H1 (cell line): ENCODE measurements around the gene CCDC185. TPM values are rescaled to one million over a fixed set of nuclear protein-coding genes. Genes with fewer than 3 reads are reported as not detected.

ENCODE experiments used
- CTCF ChIA-PET: fragments of 300-600 bp; sonication (Branson Sonifier 250); formaldehyde crosslinking; loops from one replicate; lab custom pipeline; 2021; ENCODE audit not compliant: partially characterized antibody; lab: Charles Lee
- POLR2A ChIA-PET: fragments of 300-600 bp; sonication (Branson Sonifier 250); formaldehyde crosslinking; loops from one replicate; lab custom pipeline; 2021; ENCODE audit warnings: inconsistent platforms; ENCODE audit not compliant: partially characterized antibody; lab: Charles Lee
- DNase-seq, 2 experiments: peaks; one replicate each; pipeline versions ENCODE4 v3.0.0 to v3.0.0-alpha.2; 2010 to 2022; ENCODE audit warnings: low spot score in 2 of 2, low read depth in 1 of 2, mixed read lengths in 1 of 2
- FAIRE-seq: peaks from 2 replicates; lab custom pipeline; 2011; peaks lifted over from hg19 to GRCh38; lab: Jason Lieb, UNC
- H2AFZ ChIP-seq: 2 replicates; pipeline ENCODE4 v1.8.1; 2012; ENCODE audit warnings: low read length, inconsistent platforms
- H2AK5ac ChIP-seq: 2 replicates; pipeline ENCODE4 v1.6.1; 2013; ENCODE audit warnings: low read depth, low read length
- H2BK120ac ChIP-seq: replicated peaks from 2 replicates; pipeline ENCODE3; 2013; ENCODE audit warnings: low read depth, low read length, inconsistent platforms
- H2BK12ac ChIP-seq: 2 replicates; pipeline ENCODE4 v1.6.1; 2013; ENCODE audit warnings: low read depth, low read length
- H2BK15ac ChIP-seq: 2 replicates; pipeline ENCODE4 v1.6.1; 2013; ENCODE audit warnings: low read length
- H2BK20ac ChIP-seq: 2 replicates; pipeline ENCODE4 v1.6.1; 2013; ENCODE audit warnings: low read length
- H2BK5ac ChIP-seq: 2 replicates; pipeline ENCODE4 v1.6.1; 2013; ENCODE audit warnings: low read depth, low read length
- H3K14ac ChIP-seq: 2 replicates; pipeline ENCODE4 v1.6.1; 2013; ENCODE audit warnings: inconsistent platforms; ENCODE audit not compliant: insufficient read length
- H3K18ac ChIP-seq: 2 replicates; pipeline ENCODE4 v1.6.1; 2013; ENCODE audit warnings: low read length; ENCODE audit errors: extremely low read depth
- H3K23ac ChIP-seq: 2 replicates; pipeline ENCODE4 v1.6.1; 2013; ENCODE audit warnings: inconsistent platforms; ENCODE audit not compliant: insufficient read length
- H3K23me2 ChIP-seq: 2 replicates; pipeline ENCODE4 v1.6.1; 2013; ENCODE audit warnings: low read depth, low read length
- H3K27ac ChIP-seq: 2 replicates; pipeline ENCODE4 v1.6.1; 2011; ENCODE audit warnings: low read depth, low read length, inconsistent platforms
- H3K27me3 ChIP-seq, 4 experiments: replicated peaks in 1 of 4; 1 replicate in 1 of 4; 2 replicates in 3 of 4; pipeline versions ENCODE4 v1.6.1 to v1.8.1; 2011 to 2013; ENCODE audit warnings: low read length in 3 of 4, mild to moderate bottlenecking in 3 of 4, inconsistent platforms in 2 of 4, mixed read lengths in 2 of 4, moderate library complexity in 1 of 4; ENCODE audit not compliant: control insufficient read depth in 3 of 4, insufficient read depth in 3 of 4; ENCODE audit errors: extremely low read depth in 1 of 4
- H3K36me3 ChIP-seq, 4 experiments: 2 replicates each; pipeline versions ENCODE4 v1.6.1 to v1.8.1; 2011 to 2013; ENCODE audit warnings: mild to moderate bottlenecking in 4 of 4, low read length in 3 of 4, moderate library complexity in 2 of 4, control low read depth in 1 of 4, inconsistent platforms in 1 of 4; ENCODE audit not compliant: insufficient read depth in 4 of 4, control insufficient read depth in 2 of 4
- H3K4ac ChIP-seq: replicated peaks from 2 replicates; pipeline ENCODE3; 2013; ENCODE audit warnings: low read length, low read depth, mixed read lengths, inconsistent platforms; ENCODE audit not compliant: insufficient read length
- H3K4me1 ChIP-seq, 4 experiments: replicated peaks in 1 of 4; 1 replicate in 1 of 4; 2 replicates in 3 of 4; pipeline versions ENCODE4 v1.6.1 to v1.8.1; 2011 to 2013; ENCODE audit warnings: low read length in 3 of 4, inconsistent platforms in 2 of 4, mixed read lengths in 1 of 4; ENCODE audit not compliant: insufficient read depth in 4 of 4, control insufficient read depth in 3 of 4
- H3K4me2 ChIP-seq, 2 experiments: 2 replicates each; pipeline versions ENCODE4 v1.6.1 to v1.8.1; 2011 to 2013; ENCODE audit warnings: low read depth in 2 of 2, low read length in 2 of 2, control low read depth in 1 of 2, inconsistent platforms in 1 of 2, mild to moderate bottlenecking in 1 of 2; ENCODE audit not compliant: insufficient read depth in 1 of 2
- H3K4me3 ChIP-seq, 4 experiments: fragments of 200-600, 300-600 bp in 1 of 4; sonication (generic), shearing (Covaris generic), sonication (Bioruptor Twin) in 1 of 4; 2 replicates each; pipeline versions ENCODE4 v1.5.1 to v1.8.1; 2011 to 2016; ENCODE audit warnings: low read length in 4 of 4, low read depth in 3 of 4, control low read depth in 2 of 4, inconsistent platforms in 2 of 4, mild to moderate bottlenecking in 2 of 4, mixed read lengths in 1 of 4, moderate library complexity in 1 of 4; ENCODE audit not compliant: insufficient read depth in 2 of 4; ENCODE audit errors: extremely low read depth in 1 of 4
- H3K56ac ChIP-seq: replicated peaks from 2 replicates; pipeline ENCODE3; 2013; ENCODE audit warnings: low read depth, mild to moderate bottlenecking, mixed read lengths, low read length, inconsistent platforms; ENCODE audit not compliant: insufficient read length
- H3K79me1 ChIP-seq: 2 replicates; pipeline ENCODE4 v1.6.1; 2013; ENCODE audit warnings: low read depth, low read length, control low read depth
- H3K79me2 ChIP-seq, 2 experiments: 2 replicates each; pipeline versions ENCODE4 v1.6.1 to v1.8.1; 2012 to 2013; ENCODE audit warnings: low read length in 2 of 2, mild to moderate bottlenecking in 2 of 2, inconsistent platforms in 1 of 2; ENCODE audit not compliant: insufficient read depth in 2 of 2, control insufficient read depth in 1 of 2
- H3K9ac ChIP-seq, 4 experiments: replicated peaks in 1 of 4; 1 replicate in 1 of 4; 2 replicates in 3 of 4; pipeline versions ENCODE4 v1.6.1 to v1.8.1; 2011 to 2013; ENCODE audit warnings: low read depth in 3 of 4, low read length in 3 of 4, control low read depth in 2 of 4, mild to moderate bottlenecking in 2 of 4, moderate library complexity in 2 of 4, inconsistent platforms in 1 of 4; ENCODE audit errors: extremely low read depth in 1 of 4
- H3K9me3 ChIP-seq, 2 experiments: 2 replicates each; pipeline versions ENCODE4 v1.6.1 to v1.8.1; 2012 to 2013; ENCODE audit warnings: mild to moderate bottlenecking in 2 of 2, moderate library complexity in 2 of 2, control low read depth in 1 of 2, inconsistent platforms in 1 of 2, low read depth in 1 of 2, low read length in 1 of 2, mixed read lengths in 1 of 2; ENCODE audit not compliant: insufficient read depth in 2 of 2
- H4K20me1 ChIP-seq, 2 experiments: replicated peaks in 1 of 2; 2 replicates each; pipeline versions ENCODE3 to v1.8.1; 2011 to 2013; ENCODE audit warnings: inconsistent platforms in 2 of 2, low read length in 2 of 2, mild to moderate bottlenecking in 1 of 2; ENCODE audit not compliant: insufficient read depth in 2 of 2, control insufficient read depth in 1 of 2
- H4K5ac ChIP-seq: 2 replicates; pipeline ENCODE4 v1.6.1; 2013; ENCODE audit warnings: low read length, low read depth, mixed read lengths, inconsistent platforms; ENCODE audit not compliant: insufficient read length
- H4K8ac ChIP-seq: 2 replicates; pipeline ENCODE4 v1.8.0; 2013; ENCODE audit warnings: mild to moderate bottlenecking, moderate library complexity, low read length, inconsistent platforms; ENCODE audit not compliant: insufficient read depth; ENCODE audit errors: extremely low read depth
- H4K91ac ChIP-seq: replicated peaks from 2 replicates; pipeline ENCODE3; 2013; ENCODE audit warnings: low read length, mixed read lengths, inconsistent platforms; ENCODE audit not compliant: insufficient read length
- ASH2L ChIP-seq: fragments of 200-600, 300-600 bp; sonication (generic); IDR thresholded peaks from one replicate; pipeline ENCODE4 v1.7.1; 2017; ENCODE audit warnings: low read length
- BCL11A ChIP-seq, 2 experiments: IDR thresholded peaks; one replicate each; pipeline ENCODE4 v1.6.1; 2011; ENCODE audit warnings: low read depth in 2 of 2, low read length in 2 of 2, mild to moderate bottlenecking in 2 of 2
- CREB1 ChIP-seq: IDR thresholded peaks from 2 replicates; pipeline ENCODE4 v1.6.1; 2012; ENCODE audit warnings: inconsistent platforms
- JUN ChIP-seq: IDR thresholded peaks from 2 replicates; pipeline ENCODE4 v1.6.1; 2011; ENCODE audit warnings: low read depth, mild to moderate bottlenecking, improper control_type of control experiment, low read length
- RNF2 ChIP-seq: fragments of 200-900, 300-1000 bp; sonication (generic); IDR thresholded peaks from 2 replicates; pipeline ENCODE4 v1.7.1; 2016; ENCODE audit warnings: borderline replicate concordance, low read depth, mild to moderate bottlenecking, antibody characterized with exemption, low read length; ENCODE audit not compliant: poor library complexity, severe bottlenecking; ENCODE audit errors: missing control alignments
- SP4 ChIP-seq: IDR thresholded peaks from 2 replicates; pipeline ENCODE4 v1.6.1; 2012; ENCODE audit warnings: low read length, inconsistent platforms
- SUZ12 ChIP-seq: fragments of 200-600 bp; sonication (generic); IDR thresholded peaks from 2 replicates; pipeline ENCODE4 v1.6.1; 2012; ENCODE audit warnings: mild to moderate bottlenecking, inconsistent platforms, low read length, moderate library complexity, mixed read lengths
- USF2 ChIP-seq: IDR thresholded peaks from 2 replicates; pipeline ENCODE4 v1.6.1; 2011; ENCODE audit warnings: low read length, improper control_type of control experiment
- WGBS, 2 experiments: shearing (Covaris generic) in 1 of 2; methylation state at CpG; one replicate each; pipeline versions ENCODE4 v1.1.6 to v1.1.7; 2013 to 2015; ENCODE audit warnings: low lambda C conversion rate in 2 of 2, mixed read lengths in 2 of 2, inconsistent platforms in 1 of 2, low coverage in 1 of 2, missing lambda C conversion rate in 1 of 2; ENCODE audit not compliant: insufficient replicate concordance in 2 of 2, insufficient coverage in 1 of 2, insufficient read length in 1 of 2; ENCODE audit errors: extremely low coverage in 1 of 2, missing lambda C conversion rate in 1 of 2; 5-methylcytosine and 5-hydroxymethylcytosine counted together
- polyA plus RNA-seq, 7 experiments: library from polyadenylated mRNA; depleted of rRNA in 3 of 7; stranded (reverse) in 5 of 7; unstranded in 2 of 7; fragments of >200 nt in 5 of 7; fragments of 200-250 nt in 2 of 7; gene quantifications; 1 replicate in 5 of 7; 2 replicates in 1 of 7; 4 replicates in 1 of 7; pipeline versions ENCODE4 v1.2.1 to v1.2.3, GENCODE V29; 2011 to 2013; ENCODE audit warnings: missing spikeins in 2 of 7, mixed read lengths in 2 of 7
- total RNA-seq: library from RNA; stranded (reverse); fragmentation: NEBNext Ultra II Directional; extraction: Animal tissue kit (Norgen Biotek cat#: 25700); gene quantifications from 2 replicates; pipeline ENCODE4 v1.2.1, GENCODE V29; 2021

Gene CCDC185
- total and polyA plus RNA-seq, 2 of the 8 experiments (the other 6 are each of a cell fraction or from before 2014, with no cell fraction given): not detected

GRCh38 chr1:223444411-223444810, 51.2 kb downstream of the CCDC185 start:
- DNase-seq (no peak), FAIRE-seq (no peak)
- Histone ChIP-seq H3K23ac (no peak overlapping the region), H3K9me3 (peaks cover 16 to 22% of the 10 kb centered on the region in 2 experiments), H3K79me1 (no peaks in the 10 kb centered on the region), H3K27me3 (no peaks in the 10 kb centered on the region; a peak in 1 of 7 replicates), H3K4me2 (no peak overlapping the region), H2AK5ac (no peak overlapping the region), H3K9ac (no peak overlapping the region), H3K27ac (no peak overlapping the region), H3K79me2 (no peaks in the 10 kb centered on the region), H3K36me3 (no peaks in the 10 kb centered on the region), H2BK120ac (no peak overlapping the region), H3K18ac (no peak overlapping the region), H2BK12ac (no peak overlapping the region), H4K20me1 (no peaks in the 10 kb centered on the region), H3K4ac (no peak overlapping the region), H2BK5ac (no peak overlapping the region), H3K14ac (no peak overlapping the region), H4K91ac (no peak overlapping the region), H2BK20ac (no peak overlapping the region), H2BK15ac (no peak overlapping the region), H3K4me1 (no peaks in the 10 kb centered on the region), H4K5ac (no peak overlapping the region), H3K4me3 (no peak overlapping the region), H2AFZ (no peak overlapping the region), H3K23me2 (no peaks in the 10 kb centered on the region), H4K8ac (no peak overlapping the region), H3K56ac (no peak overlapping the region)
- ChIA-PET POLR2A (no interaction called here), CTCF (no interaction called here)
- 87% methylated on average over 7 of the region's 7 CpGs; no CpG with 5 or more reads in 1 of the 2 experiments for WGBS, 2 experiments
- TF ChIP-seq JUN (no peak), ASH2L (no peak), USF2 (no peak), RNF2 (no peak), SP4 (no peak), SUZ12 (no peak), CREB1 (no peak), BCL11A (IDR thresholded peaks at IDR 0.05; ENCODE audit: low read depth in 2 of 2, low read length in 2 of 2) (no peak)
